BLaER1 treated with 17β-estradiol and CSF1 and Interleukin-3, amounts not matched to agents 10 nM and 100 nM (cell line): ENCODE data around the gene RELCH.
A peak's percentile ranks its signal among the peaks of the same experiment; 100 is the strongest.

Experiments
- H3K27ac ChIP-seq, 11 experiments: shearing (Covaris generic); formaldehyde crosslinking; 2 replicates each; pipeline ENCODE4 v1.8.1; 2022
- H3K27me3 ChIP-seq, 11 experiments: shearing (Covaris generic); formaldehyde crosslinking; 2 replicates each; pipeline ENCODE4 v1.8.1; 2022
- H3K36me3 ChIP-seq, 11 experiments: shearing (Covaris generic); formaldehyde crosslinking; 2 replicates each; pipeline ENCODE4 v1.8.1; 2022
- H3K4me1 ChIP-seq, 10 experiments: shearing (Covaris generic); formaldehyde crosslinking; 2 replicates each; pipeline ENCODE4 v1.8.1; 2022
- H3K4me2 ChIP-seq, 11 experiments: shearing (Covaris generic); formaldehyde crosslinking; 2 replicates each; pipeline ENCODE4 v1.8.1; 2022
- H3K4me3 ChIP-seq, 10 experiments: shearing (Covaris generic); formaldehyde crosslinking; 2 replicates each; pipeline ENCODE4 v1.8.1; 2022
- H3K9ac ChIP-seq, 11 experiments: shearing (Covaris generic); formaldehyde crosslinking; 2 replicates each; pipeline ENCODE4 v1.8.1; 2022
- H3K9me3 ChIP-seq, 11 experiments: shearing (Covaris generic); formaldehyde crosslinking; replicated peaks in 1 of 11; 2 replicates each; pipeline ENCODE4 v1.8.1; 2022
- H4K20me1 ChIP-seq, 11 experiments: shearing (Covaris generic); formaldehyde crosslinking; 2 replicates each; pipeline ENCODE4 v1.8.1; 2022
- Cebpa-rat ChIP-seq, 11 experiments: shearing (Covaris generic); IDR thresholded peaks; 2 replicates each; pipeline ENCODE4 v1.8.1; 2022

RELCH gene

DNA sequence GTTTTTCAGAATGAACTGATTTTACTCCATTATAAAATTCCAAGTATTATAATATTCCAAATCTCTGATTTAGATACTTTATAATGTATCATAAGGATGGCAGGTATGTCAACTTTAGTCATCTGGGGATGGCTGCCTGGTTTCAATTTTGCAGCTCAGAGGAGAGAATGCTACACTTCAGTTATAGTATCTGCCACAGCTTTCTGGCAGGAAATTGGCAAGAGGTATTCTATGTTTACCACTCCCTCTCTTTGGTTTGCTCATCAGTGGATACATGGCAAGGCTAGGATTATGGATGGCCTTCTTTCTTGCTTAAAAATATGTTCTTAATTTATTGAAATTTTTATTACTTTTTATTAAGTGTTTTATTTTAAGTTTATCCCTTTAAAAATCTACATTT lies 71.0 kb downstream of the RELCH start:
- Histone ChIP-seq H3K36me3 (peaks cover 59 to 93% (median 85%) of the 10 kb centered on the region in 11 experiments), H3K4me3 (no peak overlapping the region), H3K27ac (no peak overlapping the region), H3K4me2 (peak overlapping the region in 2 of 11 experiments; percentile 38 to 43; a peak in 3 of 22 replicates), H3K9ac (no peak overlapping the region), H3K4me1 (peaks cover 0 to 23% (median 7%) of the 10 kb centered on the region in 10 experiments; a peak in 9 of 20 replicates), H3K27me3 (no peaks in the 10 kb centered on the region), H3K9me3 (no peaks in the 10 kb centered on the region), H4K20me1 (peaks cover 0 to 21% (median 0%) of the 10 kb centered on the region in 11 experiments; a peak in 2 of 22 replicates)
- no peak for TF ChIP-seq Cebpa-rat (IDR thresholded peaks at IDR 0.05)

GRCh38 chr18:62258616-62259015 lies 71.6 kb downstream of the RELCH start:
- Histone ChIP-seq H3K36me3 (peaks cover 62 to 98% (median 88%) of the 10 kb centered on the region in 11 experiments), H3K9me3 (no peaks in the 10 kb centered on the region), H4K20me1 (peaks cover 0 to 21% (median 0%) of the 10 kb centered on the region in 11 experiments; a peak in 2 of 22 replicates), H3K27ac (no peak overlapping the region), H3K27me3 (no peaks in the 10 kb centered on the region), H3K9ac (no peak overlapping the region), H3K4me1 (peaks cover 0 to 23% (median 7%) of the 10 kb centered on the region in 10 experiments; a peak in 9 of 20 replicates), H3K4me3 (no peak overlapping the region), H3K4me2 (peak overlapping the region in 3 of 11 experiments; percentile 12 to 43 (median 38); a peak in 4 of 22 replicates)
- TF ChIP-seq Cebpa-rat (IDR thresholded peaks at IDR 0.05), result no peak

GRCh38 chr18:62262061-62262460 lies 75.0 kb downstream of the RELCH start:
- H4K20me1 ChIP-seq, result peaks cover 0 to 27% (median 0%) of the 10 kb centered on the region in 11 experiments; a peak in 3 of 22 replicates
- no peak overlapping the region for H3K4me3 ChIP-seq
- H3K9me3 ChIP-seq, result no peaks in the 10 kb centered on the region
- H3K27ac ChIP-seq, result no peak overlapping the region
- H3K4me1 ChIP-seq, result peaks cover 13 to 37% (median 24%) of the 10 kb centered on the region in 10 experiments
- peaks cover 58 to 93% (median 80%) of the 10 kb centered on the region in 11 experiments for H3K36me3 ChIP-seq
- H3K9ac ChIP-seq, result no peak overlapping the region
- no peak for TF ChIP-seq Cebpa-rat (IDR thresholded peaks at IDR 0.05)
- no peaks in the 10 kb centered on the region for H3K27me3 ChIP-seq
- H3K4me2 ChIP-seq, result no peak overlapping the region

DNA sequence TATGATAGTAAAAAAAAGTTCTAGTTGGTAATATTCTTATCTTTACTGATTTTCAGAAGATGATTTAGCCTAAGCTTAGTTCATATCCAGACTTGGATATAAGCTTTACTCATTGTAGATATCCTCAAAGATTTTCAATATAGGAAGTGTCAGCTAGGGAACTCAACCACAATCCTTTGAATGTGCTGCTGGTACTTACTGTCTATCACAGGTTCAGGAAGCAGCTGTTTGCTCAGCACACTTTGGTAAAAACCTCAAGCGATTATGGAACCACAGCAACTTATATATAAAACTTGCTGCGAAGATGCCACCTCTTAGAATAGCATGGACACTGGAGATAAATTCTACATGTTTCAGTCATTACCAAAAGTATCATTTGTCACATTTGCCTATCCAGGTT lies 77.9 kb downstream of the RELCH start:
- H3K9ac ChIP-seq, result no peak overlapping the region
- no peaks in the 10 kb centered on the region for H3K27me3 ChIP-seq
- H3K4me1 ChIP-seq, result peaks cover 9 to 19% (median 14%) of the 10 kb centered on the region in 10 experiments
- peaks cover 61 to 92% (median 75%) of the 10 kb centered on the region in 11 experiments for H3K36me3 ChIP-seq
- H3K27ac ChIP-seq, result no peak overlapping the region
- H4K20me1 ChIP-seq, result peaks cover 0 to 14% (median 0%) of the 10 kb centered on the region in 11 experiments; a peak in 3 of 22 replicates
- peaks cover 0 to under 1% (median 0%) of the 10 kb centered on the region in 11 experiments; a peak in 1 of 22 replicates for H3K9me3 ChIP-seq
- no peak overlapping the region for H3K4me3 ChIP-seq
- no peak for TF ChIP-seq Cebpa-rat (IDR thresholded peaks at IDR 0.05)
- H3K4me2 ChIP-seq, result peak overlapping the region in 9 of 11 experiments; percentile 4 to 42 (median 31); a peak in 14 of 22 replicates

GRCh38 chr18:62277045-62277444 lies 90.0 kb downstream of the RELCH start:
- no peak overlapping the region for H3K27ac ChIP-seq
- H3K27me3 ChIP-seq, result no peaks in the 10 kb centered on the region
- H3K36me3 ChIP-seq, result peaks cover 43 to 90% (median 55%) of the 10 kb centered on the region in 11 experiments
- no peak for TF ChIP-seq Cebpa-rat (IDR thresholded peaks at IDR 0.05)
- H3K9ac ChIP-seq, result no peak overlapping the region
- no peak overlapping the region for H3K4me2 ChIP-seq
- H3K9me3 ChIP-seq, result no peaks in the 10 kb centered on the region
- peaks cover 0 to 32% (median 10%) of the 10 kb centered on the region in 10 experiments; a peak in 11 of 20 replicates for H3K4me1 ChIP-seq
- H4K20me1 ChIP-seq, result peaks cover 0 to 3% (median 0%) of the 10 kb centered on the region in 11 experiments; a peak in 1 of 22 replicates
- H3K4me3 ChIP-seq, result no peak overlapping the region

DNA sequence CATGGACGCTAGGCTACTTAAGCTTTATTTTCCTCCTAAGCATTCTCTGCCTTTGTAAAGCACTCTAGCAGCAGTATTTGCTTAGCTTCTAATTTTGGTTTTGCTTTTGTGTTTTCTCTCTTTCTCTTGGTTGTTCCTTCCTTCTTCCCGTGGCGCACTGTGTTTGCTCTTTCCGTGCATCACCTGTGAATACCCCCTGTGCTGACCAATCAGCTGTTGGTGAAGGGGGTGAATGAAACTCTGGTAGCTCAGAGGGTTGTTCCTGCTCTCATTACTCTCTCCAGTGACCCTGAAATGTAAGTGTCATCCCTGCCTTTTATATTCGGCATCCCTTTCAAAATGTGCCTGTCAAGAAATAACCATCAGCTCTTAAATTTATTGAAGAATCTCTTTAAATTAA lies 92.5 kb downstream of the RELCH start:
- H3K27ac ChIP-seq, result no peak overlapping the region; a peak in 1 of 22 replicates
- H3K9me3 ChIP-seq, result no peaks in the 10 kb centered on the region
- no peaks in the 10 kb centered on the region; a peak in 2 of 22 replicates for H4K20me1 ChIP-seq
- no peak overlapping the region for H3K9ac ChIP-seq
- TF ChIP-seq Cebpa-rat (IDR thresholded peaks at IDR 0.05), result no peak
- no peak overlapping the region for H3K4me3 ChIP-seq
- H3K4me1 ChIP-seq, result peaks cover 0 to 56% (median 11%) of the 10 kb centered on the region in 10 experiments; a peak in 11 of 20 replicates
- no peaks in the 10 kb centered on the region for H3K27me3 ChIP-seq
- H3K4me2 ChIP-seq, result 0 out of 22 replicates have a peak overlapping the region, but pooled peaks of 1 of the 11 experiments have one; percentile 1
- H3K36me3 ChIP-seq, result peaks cover 54 to 97% (median 63%) of the 10 kb centered on the region in 11 experiments

DNA sequence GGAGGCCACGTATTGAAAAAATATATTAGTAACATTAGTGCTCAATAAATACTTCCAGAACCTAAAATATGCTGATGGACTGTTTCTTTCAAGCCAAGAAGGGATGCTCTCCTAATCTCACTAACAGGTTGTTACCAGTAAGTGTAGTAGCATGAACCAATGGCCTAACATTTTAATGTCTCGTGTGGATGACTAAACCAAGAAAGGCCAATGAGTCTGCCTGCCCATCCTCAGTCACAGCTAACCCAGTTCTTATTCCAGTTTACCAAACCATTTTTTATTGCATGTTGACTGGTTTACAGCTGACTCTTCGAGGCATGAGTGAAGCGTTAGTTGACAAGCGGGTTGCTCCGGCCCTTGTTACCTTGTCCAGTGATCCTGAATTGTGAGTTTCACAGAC lies 93.0 kb downstream of the RELCH start:
- H3K9me3 ChIP-seq, result no peaks in the 10 kb centered on the region
- H3K36me3 ChIP-seq, result peaks cover 49 to 97% (median 63%) of the 10 kb centered on the region in 11 experiments
- H3K9ac ChIP-seq, result no peak overlapping the region
- H3K4me2 ChIP-seq, result peak overlapping the region in 4 of 11 experiments; percentile 55 to 75 (median 62); a peak in 8 of 22 replicates
- H4K20me1 ChIP-seq, result peaks cover 0 to 2% (median 0%) of the 10 kb centered on the region in 11 experiments; a peak in 2 of 22 replicates
- TF ChIP-seq Cebpa-rat (IDR thresholded peaks at IDR 0.05), result no peak
- H3K27me3 ChIP-seq, result no peaks in the 10 kb centered on the region
- H3K4me1 ChIP-seq, result peaks cover 0 to 61% (median 11%) of the 10 kb centered on the region in 10 experiments; a peak in 11 of 20 replicates
- no peak overlapping the region for H3K4me3 ChIP-seq
- H3K27ac ChIP-seq, result peak overlapping the region in 1 of 11 experiments; percentile 78; a peak in 2 of 22 replicates

GRCh38 chr18:62280786-62281185 lies 93.7 kb downstream of the RELCH start:
- Histone ChIP-seq H3K36me3 (peaks cover 44 to 97% (median 64%) of the 10 kb centered on the region in 11 experiments), H3K9me3 (no peaks in the 10 kb centered on the region), H3K4me3 (0 out of 20 replicates have a peak overlapping the region, but pooled peaks of 1 of the 10 experiments have one; percentile 3), H3K4me1 (peaks cover 0 to 69% (median 11%) of the 10 kb centered on the region in 10 experiments; a peak in 11 of 20 replicates), H4K20me1 (peaks cover 0 to 10% (median 0%) of the 10 kb centered on the region in 11 experiments; a peak in 2 of 22 replicates), H3K9ac (peak overlapping the region in 1 of 11 experiments; percentile 47; a peak in 1 of 22 replicates), H3K4me2 (peak overlapping the region in 5 of 11 experiments; percentile 35 to 75 (median 60); a peak in 10 of 22 replicates), H3K27ac (peak overlapping the region in 4 of 11 experiments; percentile 17 to 78 (median 55); a peak in 7 of 22 replicates), H3K27me3 (no peaks in the 10 kb centered on the region)
- no peak for TF ChIP-seq Cebpa-rat (IDR thresholded peaks at IDR 0.05)

DNA sequence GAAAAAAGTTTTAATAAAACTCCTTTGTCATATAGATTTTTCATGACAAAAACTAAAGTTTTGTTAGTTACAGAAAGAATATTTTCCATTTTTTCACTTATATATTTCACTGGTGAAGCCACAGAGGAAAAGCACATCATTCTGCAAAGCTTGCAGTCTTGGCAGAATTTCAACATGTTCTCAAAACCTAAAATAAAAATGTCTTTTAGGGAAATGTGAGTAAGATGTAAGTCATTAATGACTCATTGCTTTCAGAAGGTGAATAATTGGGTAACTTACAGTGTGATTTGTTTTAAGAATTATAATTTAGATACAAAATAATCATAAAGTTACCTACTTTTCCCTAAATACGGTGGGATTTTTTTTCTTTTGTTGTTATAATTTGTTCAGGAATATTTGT lies 94.6 kb downstream of the RELCH start:
- peaks cover 0 to 18% (median 0%) of the 10 kb centered on the region in 11 experiments; a peak in 2 of 22 replicates for H4K20me1 ChIP-seq
- H3K4me3 ChIP-seq, result no peak overlapping the region
- H3K27ac ChIP-seq, result peak overlapping the region in 4 of 11 experiments; percentile 7 to 78 (median 54); a peak in 6 of 22 replicates
- peaks cover 0 to 78% (median 11%) of the 10 kb centered on the region in 10 experiments; a peak in 11 of 20 replicates for H3K4me1 ChIP-seq
- peaks cover 44 to 97% (median 61%) of the 10 kb centered on the region in 11 experiments for H3K36me3 ChIP-seq
- H3K4me2 ChIP-seq, result peak overlapping the region in 5 of 11 experiments; percentile 0 to 75 (median 60); a peak in 8 of 22 replicates
- H3K9ac ChIP-seq, result no peak overlapping the region
- H3K27me3 ChIP-seq, result no peaks in the 10 kb centered on the region
- no peak for TF ChIP-seq Cebpa-rat (IDR thresholded peaks at IDR 0.05)
- H3K9me3 ChIP-seq, result no peaks in the 10 kb centered on the region
